ENCODE data around the gene CDK7.
"Not testable (repeated sequence)": the region's sequence is repeated elsewhere in the genome, so short reads cannot be mapped to it uniquely, and the experiment has no call there.

CDK7 gene

DNA sequence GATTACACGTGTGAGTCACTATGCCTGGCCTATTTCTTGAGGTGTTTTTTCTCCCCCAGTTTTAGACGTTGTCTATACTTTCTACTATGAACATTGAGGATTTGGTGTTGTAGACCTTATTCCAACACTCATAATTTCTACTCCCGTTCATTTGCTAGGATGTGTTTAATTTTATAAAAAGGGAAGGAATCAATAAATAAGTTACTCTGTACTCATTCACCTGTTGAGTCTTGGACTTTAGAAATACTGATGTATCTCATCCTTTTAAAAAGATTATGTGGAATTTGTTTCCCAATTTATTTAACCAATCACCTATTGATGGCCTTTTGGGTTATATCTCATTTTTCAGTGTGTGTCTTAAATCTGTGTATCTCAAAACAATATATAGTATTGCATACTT, 3.2 kb downstream of the CDK7 start:
- no peak for DNase-seq (ENCODE audit: low read depth in 2 of 2)

DNA sequence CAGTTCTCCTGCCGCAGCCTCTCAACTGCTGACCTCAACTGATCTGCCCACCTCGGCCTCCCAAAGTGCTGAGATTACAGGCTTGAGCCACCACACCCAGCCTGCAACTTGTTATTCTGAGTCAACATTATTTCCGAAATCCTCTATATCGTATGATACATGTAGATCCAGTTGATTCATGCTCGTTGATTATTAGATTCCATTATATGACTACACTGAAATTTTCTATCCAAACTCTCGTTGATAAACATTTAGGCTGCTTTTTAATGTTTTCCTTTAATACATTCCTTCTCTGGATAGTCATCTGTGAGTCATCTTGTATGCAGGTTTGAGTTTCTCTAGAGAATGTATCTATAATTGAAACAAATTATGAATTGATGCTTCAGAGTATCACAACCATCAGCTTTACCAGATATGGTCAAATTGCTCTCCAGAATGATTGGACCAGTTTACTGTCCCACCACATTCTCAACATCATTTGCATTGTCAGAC, 4.1 kb downstream of the CDK7 start:
- DNase-seq (ENCODE audit: low read depth in 2 of 2), result no peak

- no peak for DNase-seq (ENCODE audit: low read depth in 2 of 2)
Observed at GRCh38 chr5:69242215-69242927, 7.7 kb downstream of the CDK7 start.

GRCh38 chr5:69245031-69245430, 10.3 kb downstream of the CDK7 start:
- DNase-seq (ENCODE audit: low read depth in 2 of 2), result no peak

DNA sequence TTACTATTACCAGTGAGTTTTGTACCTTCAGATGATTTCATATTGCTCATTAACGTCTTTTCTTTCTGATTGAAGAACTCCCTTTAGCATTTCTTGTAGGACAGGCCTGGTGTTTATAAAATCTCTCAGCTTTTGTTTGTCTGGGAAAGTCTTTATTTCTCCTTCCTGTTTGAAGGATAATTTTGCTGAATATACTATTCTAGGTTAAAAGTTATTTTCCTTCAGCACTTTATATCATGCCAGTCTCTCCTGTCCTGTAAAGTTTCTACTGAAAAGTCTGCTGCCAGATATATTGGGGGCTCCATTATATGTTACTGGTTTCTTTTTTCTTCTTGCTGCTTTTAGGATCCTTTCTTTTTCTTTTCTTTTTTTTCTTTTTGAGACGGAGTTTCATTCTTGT, 13.3 kb downstream of the CDK7 start:
- DNase-seq (ENCODE audit: low read depth in 2 of 2), result no peak

- no peak for DNase-seq (ENCODE audit: low read depth in 2 of 2)
Observed at GRCh38 chr5:69250593-69250992, 15.9 kb downstream of the CDK7 start.

GRCh38 chr5:69252437-69252836, 17.8 kb downstream of the CDK7 start:
- no peak for DNase-seq (ENCODE audit: low read depth in 2 of 2)

DNA sequence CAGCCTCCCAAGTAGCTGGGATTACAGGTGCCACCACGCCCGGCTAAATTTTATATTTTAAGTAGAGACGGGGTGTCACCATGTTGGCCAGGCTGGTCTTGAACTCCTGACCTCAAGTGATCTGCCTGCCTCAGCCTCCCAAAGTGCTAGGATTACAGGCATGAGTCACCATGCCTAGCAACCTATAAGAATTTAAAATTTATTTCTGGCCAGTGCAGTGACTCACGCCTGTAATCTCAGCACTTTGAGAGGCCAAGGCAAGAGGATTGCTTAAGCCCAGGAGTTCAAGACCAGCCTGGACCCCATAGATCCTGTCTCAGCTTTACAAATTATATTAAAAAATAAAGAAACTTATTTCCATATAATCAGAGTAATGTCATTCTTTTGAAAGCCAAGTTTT, 21.3 kb downstream of the CDK7 start:
- not testable (repeated sequence) for DNase-seq (ENCODE audit: low read depth in 2 of 2)

DNA sequence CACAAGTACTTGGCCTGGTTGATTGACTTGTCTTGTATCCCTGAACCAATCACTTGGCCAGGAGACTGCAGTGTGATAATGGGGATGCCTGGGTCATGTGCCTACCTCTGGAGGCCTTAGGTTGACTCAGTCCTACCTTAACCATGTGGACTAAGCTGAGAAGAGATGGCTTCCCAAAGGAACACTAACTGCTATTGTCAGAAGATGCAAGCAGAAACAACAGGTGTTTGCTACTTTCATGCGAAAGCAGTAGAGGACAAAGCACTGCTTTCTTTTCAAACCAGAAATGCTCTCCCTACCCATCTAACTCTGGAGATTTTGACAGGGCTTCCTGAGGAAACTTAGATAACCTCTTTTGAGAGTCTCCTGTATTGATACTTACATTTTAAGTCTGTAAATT, 22.9 kb downstream of the CDK7 start:
- DNase-seq (ENCODE audit: low read depth in 2 of 2), result no peak

GRCh38 chr5:69261034-69261433, 26.3 kb downstream of the CDK7 start:
- no peak for DNase-seq (ENCODE audit: low read depth in 2 of 2)

- DNase-seq (ENCODE audit: low read depth in 2 of 2), result no peak
Observed at GRCh38 chr5:69265931-69266330, 31.2 kb downstream of the CDK7 start.

DNA sequence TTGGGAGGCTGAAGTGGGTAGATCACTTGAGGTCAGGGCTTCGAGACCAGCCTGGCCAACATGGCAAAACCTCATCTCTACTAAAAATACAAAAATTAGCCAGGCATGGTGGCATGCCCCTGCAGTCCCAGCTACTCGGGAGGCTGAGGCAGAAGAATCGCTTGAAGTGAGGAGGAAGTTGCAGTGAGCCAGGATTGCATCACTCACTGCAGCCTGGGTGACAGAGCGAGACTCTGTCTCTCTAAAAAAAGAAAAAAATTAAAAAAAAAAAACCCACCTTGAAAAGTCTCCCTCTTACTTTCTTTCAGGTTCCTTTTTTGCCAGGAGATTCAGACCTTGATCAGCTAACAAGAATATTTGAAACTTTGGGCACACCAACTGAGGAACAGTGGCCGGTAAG, 34.2 kb downstream of the CDK7 start:
- no peak for DNase-seq (ENCODE audit: low read depth in 2 of 2)

DNA sequence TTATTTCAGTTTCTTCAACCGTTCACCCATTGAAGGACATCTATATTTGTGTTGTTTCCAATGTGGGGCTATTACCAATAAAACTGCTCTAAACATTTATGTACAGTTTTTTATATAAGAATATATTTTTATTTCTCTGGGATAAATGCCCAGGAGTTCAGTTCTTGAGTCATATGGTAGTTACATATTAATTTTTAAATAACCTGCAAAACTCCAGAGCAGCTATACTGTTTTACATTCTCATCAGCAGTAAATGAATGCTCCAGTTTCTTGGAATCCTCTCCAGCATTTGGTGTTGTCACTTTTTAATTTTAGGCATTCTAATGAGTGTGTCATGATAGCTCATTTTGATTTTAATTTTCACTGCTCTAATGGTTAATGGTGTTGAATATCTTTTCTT, 36.2 kb downstream of the CDK7 start:
- no peak for DNase-seq (ENCODE audit: low read depth in 2 of 2)

- no peak for DNase-seq (ENCODE audit: low read depth in 2 of 2)
Observed at GRCh38 chr5:69271376-69271775, 36.7 kb downstream of the CDK7 start.

DNA sequence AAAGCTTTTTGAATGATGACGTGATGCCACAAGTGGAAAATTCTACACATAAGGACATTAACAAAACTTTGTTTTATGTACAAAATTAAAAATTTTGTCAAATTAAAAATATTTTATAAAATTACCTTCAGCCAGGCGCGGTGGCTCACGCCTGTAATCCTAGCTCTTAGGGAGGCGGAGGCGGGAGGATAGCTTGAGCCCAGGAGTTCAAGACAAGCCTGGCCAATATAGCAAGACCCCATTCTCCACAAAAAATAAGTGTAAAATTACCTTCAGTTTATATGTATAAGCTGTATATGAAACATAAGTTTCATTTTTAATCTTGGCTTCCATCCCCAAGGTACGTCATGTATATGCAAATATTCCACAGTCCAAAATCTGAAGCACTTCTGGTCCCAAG, 40.9 kb downstream of the CDK7 start:
- DNase-seq (ENCODE audit: low read depth in 2 of 2), result no peak

GRCh38 chr5:69276422-69277174, 41.9 kb downstream of the CDK7 start:
- no peak for DNase-seq (ENCODE audit: low read depth in 2 of 2)

GRCh38 chr5:69279517-69279916, 44.8 kb downstream of the CDK7 start:
- no peak for DNase-seq (ENCODE audit: low read depth in 2 of 2)

DNA sequence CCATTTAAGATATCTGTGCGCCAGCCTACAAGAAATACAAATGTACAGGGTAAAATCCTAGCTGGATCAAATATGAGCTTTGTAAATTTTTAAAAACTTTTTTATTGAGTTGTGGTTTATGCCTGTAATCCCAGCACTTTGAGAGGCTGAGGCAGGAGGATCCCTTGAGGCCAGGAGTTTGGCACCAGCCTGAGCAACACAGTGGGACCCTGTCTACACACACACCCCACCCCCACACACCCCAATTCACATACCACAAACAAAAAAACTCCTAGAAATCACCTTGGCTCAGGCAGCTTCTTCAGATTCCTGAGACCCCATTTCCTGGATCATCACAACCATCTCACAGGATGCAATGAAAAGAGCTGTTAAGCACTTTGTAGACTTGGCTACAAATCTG, 46.4 kb downstream of the CDK7 start:
- no peak for DNase-seq (ENCODE audit: low read depth in 2 of 2)

- no peak for DNase-seq (ENCODE audit: low read depth in 2 of 2)
Observed at GRCh38 chr5:69284203-69284602, 49.5 kb downstream of the CDK7 start.

GRCh38 chr5:69285448-69286116, 50.9 kb downstream of the CDK7 start:
- DNase-seq (ENCODE audit: low read depth in 2 of 2), result no peak

DNA sequence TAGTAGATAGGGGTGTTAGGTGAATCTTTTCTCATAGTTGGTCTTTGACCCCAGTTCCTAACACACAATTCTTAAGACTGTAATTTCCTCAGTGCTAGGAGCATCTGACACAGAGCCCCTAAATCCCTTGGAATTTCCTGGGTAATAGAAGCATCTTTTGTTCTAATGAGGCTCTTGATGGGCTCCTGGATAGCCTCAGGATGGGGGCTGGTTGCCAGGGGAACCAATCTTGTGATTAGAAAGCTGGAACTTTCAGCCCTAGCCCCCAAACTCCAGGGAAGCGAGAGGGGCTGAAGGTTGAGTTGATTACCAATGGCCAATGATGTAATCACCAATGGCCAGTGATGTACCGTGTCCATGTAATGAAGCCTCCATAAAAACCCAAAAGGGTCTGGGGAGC, 53.4 kb downstream of the CDK7 start:
- no peak for DNase-seq (ENCODE audit: low read depth in 2 of 2)

- no peak for DNase-seq (ENCODE audit: low read depth in 2 of 2)
Observed at GRCh38 chr5:69288688-69289087, 54.0 kb downstream of the CDK7 start.

DNA sequence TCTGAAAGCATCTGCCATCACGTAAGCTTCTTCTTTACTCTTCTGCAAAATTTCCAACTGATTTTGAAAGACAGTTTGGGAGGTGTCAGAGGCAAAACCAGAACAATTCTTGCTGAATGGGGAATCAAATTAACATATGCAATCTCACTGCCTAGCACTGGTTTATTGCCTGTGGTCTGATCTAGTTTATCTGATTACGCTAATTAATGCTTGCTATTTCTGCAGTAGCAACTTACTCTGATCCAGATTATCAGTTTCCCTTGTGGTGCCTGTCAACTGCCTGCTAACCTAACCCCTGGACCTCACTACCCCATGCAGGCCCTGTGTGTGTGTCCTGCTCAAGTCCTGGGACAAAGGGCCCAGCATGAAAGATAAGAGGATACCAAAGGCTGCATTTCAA, 57.6 kb downstream of the CDK7 start:
- DNase-seq (ENCODE audit: low read depth in 2 of 2), result no peak
